GM13976 (cell line): ENCODE data around the gene ANXA6.

Experiments
- DNase-seq: peaks from one replicate; pipeline ENCODE4 v3.0.0; 2012; ENCODE audit warnings: low spot score
- in situ Hi-C: fragments of 300-500 bp; cut with MboI; formaldehyde crosslinking; loops from one replicate; pipeline ENCODE4 v1.12.0; 2022; ENCODE audit warnings: low sequenced_read_pairs, mixed read lengths, inconsistent platforms; ENCODE audit not compliant: unreplicated experiment
- TF ChIP-seq, protein P1 (sequence below): IDR thresholded peaks from 2 replicates; pipeline ENCODE4 v1.5.1; 2012; ENCODE audit warnings: borderline replicate concordance, mild to moderate bottlenecking; ENCODE audit not compliant: insufficient read depth; ENCODE audit errors: extremely low read depth, missing control alignments, control extremely low read depth

ANXA6 gene

DNA sequence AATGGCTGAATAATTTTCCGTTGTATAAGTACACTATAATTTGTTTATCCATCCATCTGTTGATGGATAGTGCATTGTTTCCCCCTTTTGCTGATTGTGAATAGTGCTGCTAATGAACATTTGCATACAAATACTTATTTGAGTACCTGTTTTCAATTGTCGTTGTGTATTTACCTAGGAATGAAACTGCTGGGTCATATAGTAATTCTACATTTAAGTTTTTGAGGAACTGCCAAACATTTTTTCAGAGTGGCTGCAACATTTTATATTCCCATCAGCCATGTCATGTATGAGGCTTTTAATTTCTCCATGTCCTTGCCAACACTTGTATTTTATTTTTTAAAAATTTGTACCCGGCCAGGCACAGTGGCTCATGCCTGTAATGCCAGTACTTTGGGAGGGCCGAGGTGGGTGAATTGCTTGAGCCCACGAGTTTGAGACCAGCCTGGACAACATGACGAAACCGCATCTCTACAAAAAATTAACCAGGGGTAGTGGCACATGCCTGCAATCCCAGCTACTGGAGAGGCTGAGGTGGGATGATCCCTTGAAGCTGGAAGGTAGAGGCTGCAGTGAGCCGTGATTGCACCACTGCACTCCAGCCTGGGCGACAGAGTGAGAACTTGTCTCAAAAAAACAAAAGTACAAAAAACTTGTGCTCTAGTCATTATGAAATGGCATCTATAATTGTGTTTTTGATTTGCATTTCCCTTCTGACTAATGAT, 2.2 kb upstream of the ANXA6 start:
- in situ Hi-C loops, result loop anchor here (25.0 kb wide), 1 partner anchor 373 kb away; the partner anchor contains the start of gene SMIM3
- no peak for DNase-seq
- TF ChIP-seq, protein P1, sequence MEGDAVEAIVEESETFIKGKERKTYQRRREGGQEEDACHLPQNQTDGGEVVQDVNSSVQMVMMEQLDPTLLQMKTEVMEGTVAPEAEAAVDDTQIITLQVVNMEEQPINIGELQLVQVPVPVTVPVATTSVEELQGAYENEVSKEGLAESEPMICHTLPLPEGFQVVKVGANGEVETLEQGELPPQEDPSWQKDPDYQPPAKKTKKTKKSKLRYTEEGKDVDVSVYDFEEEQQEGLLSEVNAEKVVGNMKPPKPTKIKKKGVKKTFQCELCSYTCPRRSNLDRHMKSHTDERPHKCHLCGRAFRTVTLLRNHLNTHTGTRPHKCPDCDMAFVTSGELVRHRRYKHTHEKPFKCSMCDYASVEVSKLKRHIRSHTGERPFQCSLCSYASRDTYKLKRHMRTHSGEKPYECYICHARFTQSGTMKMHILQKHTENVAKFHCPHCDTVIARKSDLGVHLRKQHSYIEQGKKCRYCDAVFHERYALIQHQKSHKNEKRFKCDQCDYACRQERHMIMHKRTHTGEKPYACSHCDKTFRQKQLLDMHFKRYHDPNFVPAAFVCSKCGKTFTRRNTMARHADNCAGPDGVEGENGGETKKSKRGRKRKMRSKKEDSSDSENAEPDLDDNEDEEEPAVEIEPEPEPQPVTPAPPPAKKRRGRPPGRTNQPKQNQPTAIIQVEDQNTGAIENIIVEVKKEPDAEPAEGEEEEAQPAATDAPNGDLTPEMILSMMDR, result no peak

- in situ Hi-C loops, result loop anchor here (25.0 kb wide), 1 partner anchor 371 kb away; the partner anchor contains the start of gene SMIM3
- TF ChIP-seq, protein P1, result no peak
These were observed 695 bp upstream of the ANXA6 start for GRCh38 chr5:151158287-151158661.

DNA sequence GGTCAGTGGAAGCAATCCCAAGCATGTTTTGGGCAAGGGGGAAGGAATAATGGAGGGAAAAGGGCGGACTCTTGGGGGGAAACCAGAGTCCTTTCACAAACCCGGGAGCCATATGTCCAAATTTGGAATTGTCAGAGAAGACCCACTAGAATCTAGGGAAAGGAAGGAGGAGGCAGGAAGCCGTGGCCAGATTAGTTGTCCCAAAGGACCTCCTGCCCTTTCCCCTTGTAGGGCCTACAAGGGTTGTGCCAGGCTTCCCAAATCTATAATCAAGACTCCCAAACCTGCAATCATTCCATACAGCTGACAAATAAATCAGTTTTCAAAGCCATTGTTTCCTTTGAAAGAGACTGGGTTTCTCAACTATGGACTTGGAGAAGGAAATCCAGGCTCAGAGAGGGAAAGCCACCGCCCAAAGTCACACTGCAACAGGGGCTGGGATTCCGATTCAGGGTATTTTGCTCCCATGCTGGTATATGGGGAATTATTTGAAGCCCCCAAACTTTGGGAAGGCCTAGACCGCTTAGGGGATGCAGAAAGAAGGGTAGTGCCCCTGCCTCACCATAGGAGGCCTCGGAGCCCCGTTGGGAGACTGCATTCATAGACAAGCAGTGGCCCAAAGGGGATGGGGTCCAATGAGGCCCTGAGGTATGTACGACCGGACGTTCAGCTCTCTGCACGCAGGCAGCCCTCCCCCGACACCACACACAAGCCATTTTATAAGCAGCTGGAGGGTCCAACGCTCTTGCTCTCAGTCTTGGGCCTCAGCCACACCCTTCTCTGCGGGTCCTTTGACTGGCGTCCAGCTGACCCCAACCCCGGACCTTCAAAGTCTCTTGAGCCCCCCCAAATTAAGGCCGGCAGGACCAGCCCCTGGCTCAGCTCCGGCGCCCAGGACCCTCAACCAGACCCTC, 815 bp downstream of the ANXA6 start:
- peak; percentile 62 for DNase-seq
- TF ChIP-seq, protein P1, result no peak
- in situ Hi-C loops, result loop anchor here (25.0 kb wide), 1 partner anchor 369 kb away; the partner anchor contains the start of gene SMIM3

More at GRCh38 chr5:151158287-151158661, 695 bp upstream of the ANXA6 start:
- DNase-seq, result peak; percentile 54

DNA sequence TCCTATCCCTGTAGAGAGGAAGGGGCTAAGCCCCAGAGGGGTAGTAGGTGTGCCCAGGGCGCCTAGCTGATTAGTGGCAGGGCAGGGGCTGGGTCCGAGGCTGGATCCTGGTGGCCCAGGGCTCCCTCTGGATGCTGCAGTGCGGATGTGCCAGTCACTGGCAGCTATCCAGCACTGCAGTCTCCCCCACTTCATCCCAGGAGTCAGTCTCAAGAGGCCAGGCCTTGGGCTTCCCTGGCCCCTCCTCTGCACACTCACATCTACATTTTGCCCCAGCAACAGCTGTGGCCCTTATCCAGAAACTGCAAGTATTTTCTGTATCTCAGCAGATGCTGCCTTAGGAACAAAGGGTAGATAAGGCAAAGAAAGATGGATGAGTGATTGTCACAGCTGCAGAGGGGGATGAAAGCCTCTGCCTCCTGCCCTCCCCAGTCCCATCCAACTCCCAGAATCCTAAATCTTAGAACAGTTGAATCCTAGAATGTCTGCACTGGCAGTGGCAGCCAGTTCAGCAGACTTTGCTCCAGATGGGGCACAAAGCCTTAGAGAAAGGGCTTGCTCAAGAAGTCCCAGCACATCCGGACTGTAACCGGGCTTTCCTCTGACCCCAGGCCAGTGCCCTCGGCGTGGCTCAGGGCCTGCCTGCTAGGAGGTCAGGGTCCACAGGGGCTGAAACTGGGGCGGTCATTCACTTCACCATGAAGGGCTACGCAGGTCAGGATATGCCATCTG, 1.6 kb downstream of the ANXA6 start:
- in situ Hi-C loops, result loop anchor here (25.0 kb wide), 1 partner anchor 369 kb away; the partner anchor contains the start of gene SMIM3
- TF ChIP-seq, protein P1, result no peak
- no peak for DNase-seq

DNA sequence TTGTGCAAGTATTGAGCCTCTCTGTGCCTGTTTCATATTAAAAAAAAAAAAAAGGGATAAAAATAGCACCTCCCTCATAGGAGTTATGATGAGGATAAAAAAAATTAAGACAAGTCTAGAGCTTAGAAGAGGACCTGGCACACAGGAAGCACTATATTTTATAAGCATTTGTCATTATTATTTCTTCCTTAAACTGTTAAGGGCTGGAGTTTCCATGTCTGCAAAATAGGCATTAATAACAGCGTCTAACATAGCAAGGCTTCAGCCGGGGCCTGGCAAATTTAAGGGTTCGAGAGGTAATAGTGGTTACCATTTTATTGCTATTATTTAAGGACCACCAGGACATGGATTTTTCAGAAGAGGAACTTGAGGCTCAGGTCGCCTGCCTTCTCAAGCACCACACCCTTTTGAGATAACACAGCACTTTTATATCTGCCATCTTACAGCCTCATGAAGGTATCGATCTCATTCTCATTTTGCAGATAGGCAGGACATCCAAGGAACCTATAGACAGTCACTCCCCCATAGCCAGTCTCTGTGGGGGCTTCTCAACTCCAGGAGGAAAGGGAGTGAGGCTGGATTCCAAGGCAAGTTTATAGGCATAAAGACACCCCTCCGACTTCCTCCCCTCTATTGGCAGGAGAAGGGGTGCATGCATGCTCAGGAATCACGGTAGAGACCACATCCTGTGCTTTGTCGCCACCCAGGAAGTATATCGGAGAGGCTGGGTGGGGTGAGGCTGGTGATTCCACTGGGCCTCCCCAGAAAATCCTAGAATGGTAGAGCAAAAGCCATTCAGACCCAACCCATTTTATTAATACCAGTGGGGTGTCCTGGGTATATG, 2.4 kb downstream of the ANXA6 start:
- in situ Hi-C loops, result loop anchor here (25.0 kb wide), 1 partner anchor 368 kb away; the partner anchor contains the start of gene SMIM3
- TF ChIP-seq, protein P1, result no peak
- DNase-seq, result no peak
